Hepatocyte (in vitro differentiated cells): ENCODE data around the gene USH2A.

Source experiments
- EZH2 ChIP-seq: fragments of 200-600 bp; sonication (generic); IDR thresholded peaks from 2 replicates; pipeline ENCODE4 v1.6.1; 2016; ENCODE audit warnings: antibody characterized with exemption, mild to moderate bottlenecking, borderline replicate concordance
- EZH2phosphoT487 ChIP-seq: fragments of 200-600 bp; sonication (generic); IDR thresholded peaks from one replicate; pipeline ENCODE4 v1.6.1; 2018; ENCODE audit warnings: antibody characterized with exemption, mild to moderate bottlenecking, low read depth, moderate library complexity; ENCODE audit not compliant: unreplicated experiment, severe bottlenecking
- TF ChIP-seq, protein P1 (sequence below): fragments of 200-600 bp; sonication (generic); IDR thresholded peaks from 2 replicates; pipeline ENCODE4 v1.5.1; 2016; ENCODE audit warnings: antibody characterized with exemption, mild to moderate bottlenecking; ENCODE audit not compliant: poor library complexity

DNA sequence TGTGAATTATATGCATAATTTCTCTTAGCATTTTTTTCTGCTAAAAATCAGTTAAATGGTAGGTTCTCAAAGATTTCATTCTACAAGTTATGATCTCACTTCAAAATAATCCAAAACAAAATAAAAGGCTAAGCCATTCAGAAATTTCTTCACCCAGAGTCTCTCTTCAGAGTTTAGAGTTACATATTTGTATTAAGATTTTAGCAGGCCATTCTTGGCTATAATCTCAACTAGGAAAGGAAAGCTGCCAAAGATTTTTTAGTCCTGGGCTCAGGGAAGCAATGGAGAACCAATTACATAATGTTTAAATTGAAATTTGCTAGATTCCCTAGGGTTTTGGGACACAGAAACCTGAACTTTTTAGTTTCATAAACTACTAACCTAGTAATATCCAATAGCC lies 245.0 kb downstream of the USH2A start:
- TF ChIP-seq, protein P1, sequence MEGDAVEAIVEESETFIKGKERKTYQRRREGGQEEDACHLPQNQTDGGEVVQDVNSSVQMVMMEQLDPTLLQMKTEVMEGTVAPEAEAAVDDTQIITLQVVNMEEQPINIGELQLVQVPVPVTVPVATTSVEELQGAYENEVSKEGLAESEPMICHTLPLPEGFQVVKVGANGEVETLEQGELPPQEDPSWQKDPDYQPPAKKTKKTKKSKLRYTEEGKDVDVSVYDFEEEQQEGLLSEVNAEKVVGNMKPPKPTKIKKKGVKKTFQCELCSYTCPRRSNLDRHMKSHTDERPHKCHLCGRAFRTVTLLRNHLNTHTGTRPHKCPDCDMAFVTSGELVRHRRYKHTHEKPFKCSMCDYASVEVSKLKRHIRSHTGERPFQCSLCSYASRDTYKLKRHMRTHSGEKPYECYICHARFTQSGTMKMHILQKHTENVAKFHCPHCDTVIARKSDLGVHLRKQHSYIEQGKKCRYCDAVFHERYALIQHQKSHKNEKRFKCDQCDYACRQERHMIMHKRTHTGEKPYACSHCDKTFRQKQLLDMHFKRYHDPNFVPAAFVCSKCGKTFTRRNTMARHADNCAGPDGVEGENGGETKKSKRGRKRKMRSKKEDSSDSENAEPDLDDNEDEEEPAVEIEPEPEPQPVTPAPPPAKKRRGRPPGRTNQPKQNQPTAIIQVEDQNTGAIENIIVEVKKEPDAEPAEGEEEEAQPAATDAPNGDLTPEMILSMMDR = no peak
- TF ChIP-seq EZH2 (no peak), EZH2phosphoT487 (no peak)
